Activated effector memory CD4-positive, alpha-beta T cell treated with Interleukin-2 at 50 U/mL for 16 hours (primary cell): Measurements from ENCODE around the gene DNAJC5G.
"Not testable (repeated sequence)": the region's sequence is repeated elsewhere in the genome, so short reads cannot be mapped to it uniquely, and the experiment has no call there.

ENCODE experiments used
- DNase-seq: peaks from one replicate; pipeline ENCODE4 v3.0.0-alpha.2; 2020

DNAJC5G gene

DNA sequence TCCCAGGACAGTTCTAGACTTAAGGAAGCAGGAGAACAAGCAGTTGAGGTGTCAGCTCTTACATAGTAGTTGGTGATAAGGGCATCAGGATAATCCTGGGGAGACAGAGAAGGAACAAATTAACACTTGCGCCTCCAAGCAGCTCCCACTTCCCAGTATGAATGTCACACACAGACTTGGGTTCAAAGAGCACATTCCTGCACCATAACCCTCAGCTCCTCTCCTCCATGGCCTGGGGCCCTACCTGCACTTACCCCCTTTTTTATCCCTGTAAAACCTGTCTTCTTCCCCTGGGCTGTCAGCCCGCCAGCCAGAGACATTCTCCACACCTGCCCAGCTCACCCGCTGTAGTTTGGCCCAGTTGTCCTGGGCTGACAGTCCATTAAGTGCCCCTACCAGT, 36.9 kb downstream of the DNAJC5G start:
- no peak for DNase-seq

DNA sequence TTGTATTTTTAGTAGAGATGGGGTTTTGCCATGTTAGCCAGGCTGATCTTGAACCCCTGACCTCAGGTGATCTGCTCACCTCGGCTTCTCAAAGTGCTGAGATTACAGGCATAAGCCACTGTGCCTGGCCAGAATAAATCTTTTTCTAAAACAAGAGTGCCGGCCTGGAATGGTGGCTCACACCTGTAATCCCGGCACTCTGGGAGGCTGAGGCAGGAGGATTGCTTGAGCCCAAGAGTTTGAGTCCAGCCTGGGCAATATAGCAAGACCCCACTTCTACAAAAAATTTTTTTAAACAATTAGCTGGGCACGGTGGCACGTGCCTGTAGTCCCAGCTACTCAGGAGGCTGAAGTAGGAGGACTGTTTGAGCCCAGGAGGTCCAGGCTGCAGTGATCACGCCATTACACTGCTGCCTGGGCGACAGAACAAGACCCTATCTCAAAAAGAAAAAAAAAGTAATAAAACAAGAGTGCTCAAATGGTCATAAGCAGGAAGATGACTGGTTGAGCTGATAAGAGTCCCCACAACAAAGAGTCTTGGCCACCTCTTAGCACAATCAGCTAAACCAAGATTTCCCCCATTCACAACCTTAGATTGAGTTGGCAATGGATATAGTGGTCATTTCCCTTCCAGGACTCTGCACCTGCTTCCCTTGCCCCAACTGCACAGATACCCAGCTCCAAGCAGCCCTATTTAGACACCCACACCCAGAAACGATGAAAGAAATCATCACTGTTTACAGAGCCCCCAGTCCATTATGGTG, 38.8 kb downstream of the DNAJC5G start:
- DNase-seq, result no peak

DNA sequence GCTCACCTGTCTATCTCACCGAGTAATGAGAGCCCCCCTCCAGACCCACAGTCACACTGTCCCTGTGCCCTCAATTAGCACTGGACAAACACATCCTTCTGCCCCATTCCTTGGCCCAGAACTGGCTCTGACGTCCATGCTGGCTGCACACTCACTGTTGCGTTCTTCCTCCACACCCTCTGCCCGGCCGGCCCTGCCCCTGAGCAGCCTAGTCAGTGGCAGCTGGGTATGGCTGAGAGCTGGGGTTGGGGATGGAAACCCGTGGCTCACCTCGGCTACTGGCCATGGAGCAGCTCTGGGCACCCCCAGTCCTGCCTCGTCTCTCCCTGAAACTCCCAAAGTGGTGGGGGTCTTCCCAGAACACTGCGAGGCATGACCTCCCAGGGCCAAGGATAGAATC, 39.5 kb downstream of the DNAJC5G start:
- DNase-seq, result no peak

DNA sequence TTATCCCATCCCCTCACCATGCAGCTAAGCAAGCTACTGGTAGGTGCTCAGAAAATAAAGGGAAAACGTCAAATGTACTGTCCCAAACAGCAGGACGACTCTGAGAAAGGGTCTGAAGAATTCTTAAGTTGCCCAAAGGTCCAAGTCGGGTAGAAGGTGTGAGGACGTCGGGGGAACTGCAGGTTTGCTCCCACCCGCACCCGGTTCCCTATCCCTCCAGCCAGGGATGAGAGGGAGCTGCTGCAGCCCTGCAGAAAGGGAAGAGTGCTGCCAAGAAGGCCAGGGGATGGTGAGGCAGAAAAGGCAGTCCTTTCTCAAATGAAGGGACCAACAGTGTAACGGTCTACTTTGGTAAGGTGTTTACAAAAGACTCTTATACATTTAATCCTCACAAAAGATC, 39.9 kb downstream of the DNAJC5G start:
- DNase-seq, result no peak

DNA sequence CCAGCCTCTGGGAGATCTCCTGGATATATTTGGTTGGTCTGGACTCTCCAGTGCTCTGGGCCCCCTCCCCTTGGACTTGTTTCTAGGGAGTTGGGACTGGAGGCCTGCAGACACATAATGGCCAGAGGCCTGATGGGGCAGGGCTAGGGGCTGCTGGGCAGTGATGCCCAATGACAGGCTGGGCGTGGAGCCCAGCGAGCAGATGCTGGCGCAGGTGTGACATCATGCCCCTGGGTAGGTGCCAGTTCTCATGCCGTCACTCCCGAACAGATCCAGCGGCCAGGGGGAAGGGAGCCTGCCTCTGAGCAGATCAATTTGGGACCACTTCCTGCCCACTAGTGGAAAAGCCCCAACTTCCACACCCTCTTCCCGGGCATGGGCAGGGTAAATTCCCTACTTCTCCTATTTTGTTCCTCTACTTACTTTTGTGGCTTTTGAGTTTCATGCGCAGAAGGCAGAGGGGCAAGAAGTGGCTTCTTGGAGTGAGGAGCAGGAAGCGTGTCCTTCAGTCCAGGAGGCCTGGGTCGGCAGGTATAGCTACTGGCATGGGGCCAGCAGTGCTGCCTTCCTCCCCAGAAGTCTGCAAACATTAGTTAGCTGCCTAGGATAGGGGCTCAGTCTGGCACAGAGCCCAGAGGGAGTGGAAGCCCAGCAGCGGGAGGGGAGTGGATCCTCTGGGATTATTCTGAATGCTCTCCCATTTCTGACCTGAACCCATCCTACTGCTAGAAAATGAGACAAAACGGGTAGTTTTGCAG, 41.6 kb downstream of the DNAJC5G start:
- no peak for DNase-seq

DNA sequence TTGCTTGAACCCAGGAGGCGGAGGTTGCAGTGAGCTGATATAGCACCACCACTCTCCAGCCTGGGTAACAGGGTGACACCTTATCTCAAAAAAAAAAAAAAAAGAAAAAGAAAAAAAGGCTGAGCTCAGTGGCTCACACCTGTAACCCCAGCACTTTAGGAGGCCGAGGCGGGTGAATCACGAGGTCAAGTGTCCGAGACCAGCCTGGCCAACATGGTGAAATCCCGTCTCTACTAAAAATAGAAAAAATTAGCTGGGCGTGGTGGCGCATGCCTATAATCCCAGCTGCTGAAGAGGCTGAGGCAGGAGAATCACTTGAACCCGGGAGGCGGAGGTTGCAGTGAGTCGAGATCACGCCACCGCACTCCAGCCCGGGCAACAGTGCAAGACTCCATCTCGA, 44.6 kb downstream of the DNAJC5G start:
- DNase-seq, result not testable (repeated sequence)

DNA sequence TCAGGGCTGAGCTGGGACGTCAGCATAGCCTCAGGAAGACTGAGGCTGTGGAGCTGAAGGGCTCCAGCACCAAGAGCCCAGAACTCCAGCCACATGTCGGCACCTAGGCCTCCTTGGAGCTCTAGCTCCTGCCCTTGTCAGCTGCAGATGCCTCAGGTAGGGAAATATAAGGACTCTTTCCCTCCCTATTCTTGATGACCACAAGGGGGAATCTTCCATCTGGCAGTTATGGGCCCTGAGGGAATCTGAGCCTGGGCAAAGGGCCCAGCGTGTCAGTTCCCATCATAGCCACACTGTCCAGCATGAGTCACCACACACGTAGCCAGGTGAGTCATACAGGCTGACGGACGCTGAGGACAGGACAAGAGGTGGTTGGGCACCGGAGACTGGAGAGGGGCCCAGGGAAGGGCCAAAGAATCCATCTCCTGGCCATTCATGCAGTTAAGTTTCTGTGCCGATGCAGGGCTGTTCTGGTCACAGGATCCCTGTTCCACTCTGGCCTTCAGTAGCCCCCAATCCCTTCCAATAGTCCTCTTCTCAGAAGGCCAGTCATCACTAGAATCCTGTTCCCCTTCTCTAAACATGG, 45.8 kb downstream of the DNAJC5G start:
- DNase-seq, result no peak

DNA sequence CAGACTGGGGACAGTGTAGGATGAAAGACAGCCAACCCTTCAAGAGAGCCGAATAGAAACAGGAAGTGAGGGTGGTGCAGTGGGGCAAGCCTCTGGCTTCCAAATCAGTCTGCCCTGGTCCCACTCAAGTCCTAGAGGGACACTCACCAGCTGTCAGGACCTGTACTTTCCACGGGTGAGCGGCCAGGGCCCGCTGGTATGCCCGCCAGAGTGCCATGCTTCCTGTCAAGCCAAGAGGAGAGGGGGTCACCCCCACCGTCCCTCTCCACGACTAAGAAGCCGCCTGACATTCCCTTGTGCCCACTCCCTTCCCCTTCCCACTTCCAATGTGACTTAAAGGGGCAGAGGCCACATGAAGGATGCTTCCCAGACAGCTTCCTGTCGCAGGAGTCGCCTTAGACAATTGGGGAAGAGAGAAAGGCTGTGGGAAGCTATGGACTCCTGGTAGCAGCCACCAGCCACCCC, 47.1 kb downstream of the DNAJC5G start:
- no peak for DNase-seq

DNA sequence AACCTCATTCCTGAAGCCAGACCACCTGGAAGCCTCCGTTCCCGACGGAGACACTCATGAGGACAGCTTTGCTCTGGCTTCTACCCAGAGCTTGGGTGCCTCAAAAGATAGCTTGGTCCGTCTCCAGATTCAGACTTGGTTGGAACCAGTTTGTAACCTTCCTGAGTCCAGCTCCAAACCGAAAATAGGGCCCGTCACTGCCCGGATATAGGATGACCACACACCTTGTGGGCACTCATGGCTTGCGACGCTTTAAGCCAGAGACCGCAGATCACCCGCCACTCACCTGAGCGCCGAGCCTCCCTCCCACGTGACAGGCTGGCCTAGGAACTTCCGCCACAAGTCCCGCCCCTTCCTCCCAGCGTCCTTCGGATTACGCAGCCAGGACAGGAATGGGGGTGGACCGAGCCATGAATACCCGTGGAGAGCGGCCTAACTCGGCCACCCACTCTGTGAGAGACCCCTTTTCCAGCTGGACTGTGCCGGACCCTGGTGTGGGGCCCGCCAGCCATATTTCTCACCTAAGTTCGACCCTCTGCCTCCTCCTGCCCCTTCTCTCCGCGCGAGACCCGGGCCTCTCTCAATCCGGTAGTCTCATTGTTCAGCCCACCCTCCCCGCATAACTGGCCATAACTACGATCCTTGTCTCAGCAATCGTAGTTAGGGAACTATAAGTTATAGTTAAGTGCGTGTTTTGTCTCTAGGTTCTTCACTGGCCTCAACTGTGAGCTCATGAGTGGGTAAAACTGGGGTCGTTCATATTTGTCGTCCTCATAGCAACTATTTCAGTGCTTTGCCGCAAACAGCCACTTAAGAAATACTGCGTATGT, 47.7 kb downstream of the DNAJC5G start, which contains the start of gene MPV17:
Gene MPV17 (minus strand): TSS at position 332 of the 830 bp plus-strand sequence. CDS start 580 bp downstream, outside the sequence.
- DNase-seq, result peak; percentile 81

DNA sequence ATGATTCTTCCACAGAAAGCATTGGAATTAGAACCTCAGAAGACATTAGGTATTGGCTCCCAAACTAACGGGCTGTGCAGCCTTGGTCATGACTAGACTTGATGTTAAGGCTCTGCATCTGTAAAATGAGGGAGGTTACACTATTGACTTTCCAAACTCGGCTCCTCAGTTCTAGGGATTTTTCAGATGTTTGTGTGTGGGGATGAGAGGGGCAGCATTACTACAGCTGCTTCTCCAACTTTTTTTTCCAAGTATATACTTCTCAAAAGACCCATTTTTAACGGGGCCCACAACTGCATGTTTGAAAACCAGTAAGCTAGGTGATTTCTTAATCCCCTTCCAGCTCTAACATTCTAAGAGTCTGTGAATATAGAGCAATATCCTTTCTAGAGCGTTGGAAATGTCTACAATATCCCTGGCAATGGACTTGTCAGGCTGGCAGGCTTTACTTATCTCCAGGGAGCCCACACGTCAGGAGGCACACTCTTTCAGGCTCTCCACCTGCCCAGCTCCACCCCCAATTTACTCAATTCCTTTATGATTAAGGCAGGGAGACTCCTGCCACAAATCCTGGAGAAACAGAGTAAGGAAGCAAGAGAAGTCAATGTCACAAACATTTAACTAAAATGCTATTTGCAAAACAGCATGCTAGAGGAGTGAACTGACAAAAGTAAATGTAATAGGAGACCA, 48.5 kb downstream of the DNAJC5G start:
- DNase-seq, result no peak

DNA sequence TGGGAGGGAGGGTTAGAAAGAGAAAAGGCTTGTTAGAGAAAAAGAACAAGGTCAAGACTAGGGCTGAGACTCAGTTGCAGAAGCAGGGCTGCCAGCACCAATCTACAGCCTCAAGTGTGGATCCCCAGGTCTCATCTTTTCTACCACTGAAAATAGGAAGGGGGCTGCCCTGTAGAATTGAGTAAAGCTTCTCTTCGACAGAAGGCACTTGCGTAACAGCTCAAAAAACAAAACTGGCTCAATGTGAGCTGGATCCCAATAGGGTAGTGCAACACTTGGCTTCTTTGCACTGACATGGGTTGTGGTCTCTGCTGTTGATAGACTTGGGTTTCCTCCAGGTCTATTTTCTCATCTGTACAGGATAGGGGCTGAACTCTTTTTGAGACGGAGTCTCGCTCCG, 49.5 kb downstream of the DNAJC5G start:
- DNase-seq, result no peak
